Natural killer cell (primary cell): ENCODE results near the gene CTNNA3. TPM values are rescaled to one million over a fixed set of nuclear protein-coding genes. Genes with fewer than 3 reads are reported as not detected.

Experiments
- ATAC-seq, 3 donors: fragments of 150-1000 bp in 2 of 3; fragments of 200-7000 bp in 1 of 3; cut with Tn5 transposase; 1 replicate in 1 of 3; 2 replicates in 2 of 3; pipeline ENCODE4 v1.10.0; 2021; ENCODE audit warnings: mild to moderate bottlenecking in 2 of 3, moderate library complexity in 2 of 3
- DNase-seq, 2 donors: peaks; one replicate each; pipeline versions ENCODE4 v3.0.0 to v3.0.0-alpha.2; 2013 to 2021; ENCODE audit warnings: mixed read lengths in 1 of 2
- H3K27ac ChIP-seq: one replicate; pipeline ENCODE4 v1.5.1; 2013; ENCODE audit warnings: mild to moderate bottlenecking, low read length
- H3K27me3 ChIP-seq: one replicate; pipeline ENCODE4 v1.6.1; 2013; ENCODE audit warnings: low read length; ENCODE audit not compliant: control insufficient read depth, insufficient read depth
- H3K36me3 ChIP-seq: one replicate; pipeline ENCODE4 v1.6.1; 2013; ENCODE audit warnings: low read length; ENCODE audit not compliant: control insufficient read depth, insufficient read depth
- H3K4me1 ChIP-seq: one replicate; pipeline ENCODE4 v1.6.1; 2013; ENCODE audit warnings: low read length; ENCODE audit not compliant: control insufficient read depth, insufficient read depth
- H3K4me3 ChIP-seq: one replicate; pipeline ENCODE4 v1.5.1; 2013; ENCODE audit warnings: low read length
- H3K9me3 ChIP-seq: one replicate; pipeline ENCODE4 v1.6.1; 2013; ENCODE audit warnings: low read length; ENCODE audit not compliant: control insufficient read depth, insufficient read depth
- H3K27ac Mint-ChIP-seq, 2 donors: one replicate each; pipeline ENCODE4 v1.8.0; 2022; ENCODE audit warnings: mild to moderate bottlenecking in 2 of 2, mixed read lengths in 2 of 2, moderate library complexity in 1 of 2
- H3K27me3 Mint-ChIP-seq, 2 donors: one replicate each; pipeline ENCODE4 v1.8.0; 2022; ENCODE audit warnings: low read depth in 2 of 2, mixed read lengths in 2 of 2
- H3K36me3 Mint-ChIP-seq: one replicate; pipeline ENCODE4 v1.8.0; 2022; ENCODE audit warnings: mixed read lengths
- H3K4me1 Mint-ChIP-seq, 2 donors: one replicate each; pipeline ENCODE4 v1.8.0; 2022; ENCODE audit warnings: mixed read lengths in 2 of 2
- H3K4me3 Mint-ChIP-seq: one replicate; pipeline ENCODE4 v1.8.0; 2022; ENCODE audit warnings: mild to moderate bottlenecking, moderate library complexity, mixed read lengths
- H3K9me3 Mint-ChIP-seq, 2 donors: one replicate each; pipeline ENCODE4 v1.8.0; 2022; ENCODE audit warnings: mixed read lengths in 2 of 2
- WGBS: methylation state at CpG from one replicate; pipeline ENCODE4 v1.1.7; 2013; ENCODE audit warnings: missing lambda C conversion rate; ENCODE audit not compliant: insufficient coverage; 5-methylcytosine and 5-hydroxymethylcytosine counted together
- intact Hi-C: fragments of 100-400 bp; cut with micrococcal nuclease; formaldehyde crosslinking; loops from one replicate; pipeline ENCODE4 v1.14.2; 2022
- total RNA-seq, 4 donors: library from RNA; stranded (reverse); fragments of 120-200 nt in 1 of 4; gene quantifications; one replicate each; pipeline versions ENCODE4 v1.2.3 to v1.2.4, GENCODE V29; 2013 to 2022
- TF ChIP-seq, protein P1 (sequence below): fragments of 200-600 bp; IDR thresholded peaks from one replicate; pipeline ENCODE4 v1.8.0; 2022; ENCODE audit warnings: antibody characterized with exemption

Gene CTNNA3
- total RNA-seq, 3 donors from 2014 or later (not counting 1 experiment from before 2014, with no cell fraction given), result not detected

DNA sequence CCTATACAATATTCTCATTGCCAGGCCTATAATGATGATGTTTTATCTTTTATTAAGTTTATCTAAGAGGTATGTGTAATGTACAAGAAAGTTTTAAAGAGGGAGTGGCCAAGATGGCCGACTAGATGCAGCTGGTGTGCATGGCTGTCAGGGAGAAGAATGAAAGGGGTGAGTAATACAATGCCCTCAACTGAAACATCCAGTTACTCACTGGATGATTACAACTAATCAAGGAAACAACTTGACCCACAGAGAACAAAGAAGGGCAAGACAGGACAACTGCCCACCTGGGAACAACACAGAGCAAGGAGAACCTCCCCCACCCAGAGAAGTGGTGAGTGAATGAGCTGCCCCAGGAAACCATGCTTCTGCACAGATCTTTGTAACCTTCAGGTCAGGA is 1650.1 kb downstream of the CTNNA3 start:
- Histone ChIP-seq H3K36me3 (no peaks in the 10 kb centered on the region), H3K27me3 (no peaks in the 10 kb centered on the region), H3K4me1 (no peaks in the 10 kb centered on the region), H3K27ac (no peak overlapping the region), H3K4me3 (no peak overlapping the region), H3K9me3 (peaks cover 4% of the 10 kb centered on the region)
- H3K27ac Mint-ChIP-seq, result no peak overlapping the region
- H3K4me3 Mint-ChIP-seq, result no peak overlapping the region
- peaks cover 33 to 40% of the 10 kb centered on the region in 2 donors for H3K9me3 Mint-ChIP-seq
- intact Hi-C loops, result no loop called here
- H3K36me3 Mint-ChIP-seq, result peaks cover 36% of the 10 kb centered on the region
- WGBS, result 50% methylated on average over 1 of the region's 1 CpG
- H3K27me3 Mint-ChIP-seq, result no peaks in the 10 kb centered on the region
- TF ChIP-seq, protein P1, sequence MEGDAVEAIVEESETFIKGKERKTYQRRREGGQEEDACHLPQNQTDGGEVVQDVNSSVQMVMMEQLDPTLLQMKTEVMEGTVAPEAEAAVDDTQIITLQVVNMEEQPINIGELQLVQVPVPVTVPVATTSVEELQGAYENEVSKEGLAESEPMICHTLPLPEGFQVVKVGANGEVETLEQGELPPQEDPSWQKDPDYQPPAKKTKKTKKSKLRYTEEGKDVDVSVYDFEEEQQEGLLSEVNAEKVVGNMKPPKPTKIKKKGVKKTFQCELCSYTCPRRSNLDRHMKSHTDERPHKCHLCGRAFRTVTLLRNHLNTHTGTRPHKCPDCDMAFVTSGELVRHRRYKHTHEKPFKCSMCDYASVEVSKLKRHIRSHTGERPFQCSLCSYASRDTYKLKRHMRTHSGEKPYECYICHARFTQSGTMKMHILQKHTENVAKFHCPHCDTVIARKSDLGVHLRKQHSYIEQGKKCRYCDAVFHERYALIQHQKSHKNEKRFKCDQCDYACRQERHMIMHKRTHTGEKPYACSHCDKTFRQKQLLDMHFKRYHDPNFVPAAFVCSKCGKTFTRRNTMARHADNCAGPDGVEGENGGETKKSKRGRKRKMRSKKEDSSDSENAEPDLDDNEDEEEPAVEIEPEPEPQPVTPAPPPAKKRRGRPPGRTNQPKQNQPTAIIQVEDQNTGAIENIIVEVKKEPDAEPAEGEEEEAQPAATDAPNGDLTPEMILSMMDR, result no peak
- DNase-seq (no peak), ATAC-seq (no peak)
- no peaks in the 10 kb centered on the region for H3K4me1 Mint-ChIP-seq

DNA sequence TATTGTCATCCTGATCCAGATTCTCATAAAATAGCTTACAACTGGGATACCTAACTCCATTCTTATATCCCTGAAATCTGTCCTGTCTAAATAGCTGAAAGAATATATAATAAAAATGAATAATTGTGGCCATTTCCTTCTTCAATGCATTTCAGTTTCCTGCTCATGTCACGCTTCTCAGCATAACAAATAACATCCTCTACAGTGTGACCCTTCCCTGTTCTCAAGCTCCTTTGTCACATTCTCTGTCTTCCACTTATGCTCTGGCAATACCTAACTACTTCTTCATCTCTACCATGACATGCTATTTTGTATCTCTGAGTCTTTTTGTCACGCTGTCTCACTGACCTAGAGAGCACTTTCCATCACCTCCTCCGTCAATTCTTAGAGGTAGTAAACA is 1654.2 kb downstream of the CTNNA3 start:
- no peaks in the 10 kb centered on the region for H3K36me3 ChIP-seq
- no peak overlapping the region for H3K4me3 ChIP-seq
- Mint-ChIP-seq H3K36me3 (peaks cover 33% of the 10 kb centered on the region), H3K4me3 (no peak overlapping the region), H3K27ac (no peak overlapping the region), H3K4me1 (no peaks in the 10 kb centered on the region), H3K9me3 (peaks cover 25 to 41% of the 10 kb centered on the region in 2 donors), H3K27me3 (no peaks in the 10 kb centered on the region)
- ATAC-seq, result no peak
- DNase-seq, result no peak
- TF ChIP-seq, protein P1, result no peak
- no peaks in the 10 kb centered on the region for H3K4me1 ChIP-seq
- intact Hi-C loops, result no loop called here
- 59% methylated on average over 3 of the region's 3 CpGs for WGBS
- H3K27ac ChIP-seq, result no peak overlapping the region
- no peaks in the 10 kb centered on the region for H3K27me3 ChIP-seq
- H3K9me3 ChIP-seq, result peaks cover 4% of the 10 kb centered on the region

DNA sequence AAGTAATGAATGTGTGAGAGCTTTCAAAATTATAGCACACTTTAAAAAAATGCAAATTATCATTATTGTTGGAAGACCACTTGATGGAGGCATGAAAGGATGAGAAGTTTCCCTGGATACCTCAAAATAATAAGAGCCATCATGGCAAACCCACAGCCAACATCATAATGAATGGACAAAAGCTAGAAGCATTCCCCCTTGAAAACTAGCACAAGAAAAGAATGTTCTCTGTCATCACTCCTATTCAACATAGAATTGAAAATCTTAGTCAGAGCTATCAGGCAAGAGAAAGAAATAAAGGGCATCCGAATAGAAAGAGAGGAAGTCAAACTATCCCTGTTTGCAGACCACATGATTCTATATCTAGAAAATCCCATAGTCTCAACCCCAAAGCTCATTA is 1657.4 kb downstream of the CTNNA3 start:
- H3K36me3 Mint-ChIP-seq, result peaks cover 19% of the 10 kb centered on the region
- 75% methylated on average over 1 of the region's 1 CpG for WGBS
- intact Hi-C loops, result no loop called here
- no peaks in the 10 kb centered on the region for H3K27me3 ChIP-seq
- no peaks in the 10 kb centered on the region for H3K4me1 ChIP-seq
- no peak overlapping the region for H3K4me3 ChIP-seq
- TF ChIP-seq, protein P1, result no peak
- no peak for ATAC-seq
- no peak overlapping the region for H3K4me3 Mint-ChIP-seq
- no peak for DNase-seq
- H3K4me1 Mint-ChIP-seq, result no peaks in the 10 kb centered on the region
- peaks cover 18 to 28% of the 10 kb centered on the region in 2 donors for H3K9me3 Mint-ChIP-seq
- H3K27me3 Mint-ChIP-seq, result no peaks in the 10 kb centered on the region
- no peaks in the 10 kb centered on the region for H3K36me3 ChIP-seq
- H3K27ac ChIP-seq, result no peak overlapping the region
- no peak overlapping the region for H3K27ac Mint-ChIP-seq
- no peaks in the 10 kb centered on the region for H3K9me3 ChIP-seq

DNA sequence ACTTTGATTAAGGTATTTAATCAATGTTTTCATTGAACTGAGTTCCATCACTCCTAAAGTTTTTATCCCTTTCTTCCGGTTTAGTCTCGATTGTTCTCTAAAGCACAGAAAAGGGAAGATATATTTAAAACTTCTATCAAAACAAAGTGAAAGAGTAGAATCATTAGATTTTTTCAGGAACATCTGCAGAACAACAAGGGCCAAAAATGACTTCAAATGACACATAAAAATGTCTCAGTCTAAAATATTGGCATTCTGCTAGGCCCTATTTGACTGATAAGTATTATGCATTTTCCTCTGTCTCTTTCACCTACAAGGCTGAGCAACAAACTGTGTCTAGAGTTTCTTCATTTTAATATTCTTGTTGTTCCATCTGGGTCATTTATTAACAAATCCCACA is 1669.7 kb downstream of the CTNNA3 start:
- Mint-ChIP-seq H3K36me3 (no peaks in the 10 kb centered on the region), H3K9me3 (peaks cover 15 to 17% of the 10 kb centered on the region in 2 donors), H3K4me1 (no peaks in the 10 kb centered on the region), H3K27ac (no peak overlapping the region), H3K27me3 (no peaks in the 10 kb centered on the region), H3K4me3 (no peak overlapping the region)
- TF ChIP-seq, protein P1, result no peak
- no CpG with 5 or more reads among the region's 2 CpGs for WGBS
- intact Hi-C loops, result no loop called here
- Histone ChIP-seq H3K27me3 (no peaks in the 10 kb centered on the region), H3K9me3 (no peaks in the 10 kb centered on the region), H3K36me3 (no peaks in the 10 kb centered on the region), H3K4me1 (no peaks in the 10 kb centered on the region), H3K27ac (no peak overlapping the region), H3K4me3 (no peak overlapping the region)
- DNase-seq (no peak), ATAC-seq (no peak)
